Measurements from ENCODE around the gene NRAP. TPM values are rescaled to one million over a fixed set of nuclear protein-coding genes. Genes with fewer than 3 reads are reported as not detected.

The NRAP gene
- polyA plus RNA-seq, 1 donor: 15.3 TPM

- DNase-seq: no peak
These were observed 103.8 kb downstream of the NRAP start for GRCh38 chr10:113560071-113560470.

- DNase-seq: no peak
These were observed 105.9 kb downstream of the NRAP start for GRCh38 chr10:113557903-113558321.

GRCh38 chr10:113557424-113557862 lies 106.4 kb downstream of the NRAP start:
- peak; percentile 38 for DNase-seq

- no peak for DNase-seq
These were observed 108.1 kb downstream of the NRAP start for GRCh38 chr10:113555751-113556150.

GRCh38 chr10:113555245-113555644 lies 108.6 kb downstream of the NRAP start:
- DNase-seq: no peak

GRCh38 chr10:113554214-113554613 lies 109.6 kb downstream of the NRAP start:
- no peak for DNase-seq

- no peak for DNase-seq
These were observed 110.7 kb downstream of the NRAP start for GRCh38 chr10:113553149-113553548.

GRCh38 chr10:113552701-113553100 lies 111.1 kb downstream of the NRAP start, which contains the start of gene HABP2:
Gene HABP2, plus strand, starts transcription at chr10:113553053. Its CDS starts 69 bp downstream, at chr10:113553122.
- DNase-seq: no peak

- no peak for DNase-seq
These were observed 111.8 kb downstream of the NRAP start for GRCh38 chr10:113552014-113552413.

GRCh38 chr10:113550365-113550764 lies 113.5 kb downstream of the NRAP start:
- no peak for DNase-seq

- no peak for DNase-seq
These were observed 114.0 kb downstream of the NRAP start for GRCh38 chr10:113549856-113550255.

- no peak for DNase-seq
These were observed 116.4 kb downstream of the NRAP start for GRCh38 chr10:113547426-113547825.

- DNase-seq: no peak
These were observed 119.4 kb downstream of the NRAP start for GRCh38 chr10:113544392-113544791.

- no peak for DNase-seq
These were observed 120.5 kb downstream of the NRAP start for GRCh38 chr10:113543107-113543955.

GRCh38 chr10:113541549-113541927 lies 122.3 kb downstream of the NRAP start:
- DNase-seq: no peak

- DNase-seq: no peak
These were observed 122.8 kb downstream of the NRAP start for GRCh38 chr10:113540845-113541548.

GRCh38 chr10:113539789-113540188 lies 124.1 kb downstream of the NRAP start:
- no peak for DNase-seq

Other genes with a start within 250 kb of the NRAP start
- 0.10 TPM for gene HABP2, start 111.0 kb downstream of the NRAP start, polyA plus RNA-seq (ENCODE audit: insufficient read length)
- gene CASP7, start 15.9 kb upstream of the NRAP start, polyA plus RNA-seq (ENCODE audit: insufficient read length): 15.8 TPM
- gene PLEKHS1, start 87.6 kb upstream of the NRAP start, polyA plus RNA-seq (ENCODE audit: insufficient read length): 0.10 TPM
- gene DCLRE1A, start 190.0 kb upstream of the NRAP start, polyA plus RNA-seq (ENCODE audit: insufficient read length): 5.2 TPM
- gene NHLRC2, start 190.6 kb upstream of the NRAP start, polyA plus RNA-seq (ENCODE audit: insufficient read length): 14.7 TPM